HEK293 (cell line): Measurements from ENCODE around the gene ARV1.

Source experiments
- EGR2 ChIP-seq: fragments of 450-650 bp; formaldehyde crosslinking; IDR thresholded peaks from 2 replicates; pipeline ENCODE4 v1.5.1; 2016; ENCODE audit warnings: low read depth, missing biosample characterization, missing genetic modification characterization
- ELK4 ChIP-seq: IDR thresholded peaks from 2 replicates; pipeline ENCODE4 v1.6.1; 2011; ENCODE audit warnings: mild to moderate bottlenecking, low read depth, low read length, borderline replicate concordance
- GLIS1 ChIP-seq: fragments of 450-650 bp; formaldehyde crosslinking; IDR thresholded peaks from 2 replicates; pipeline ENCODE4 v1.5.1; 2016; ENCODE audit warnings: missing biosample characterization, missing genetic modification characterization
- HOXA7 ChIP-seq: sonication (generic); formaldehyde crosslinking; IDR thresholded peaks from 2 replicates; pipeline ENCODE4 v1.8.1; 2022; ENCODE audit warnings: missing genetic modification reagents, borderline replicate concordance
- OVOL3 ChIP-seq: fragments of 450-650 bp; formaldehyde crosslinking; IDR thresholded peaks from 2 replicates; pipeline ENCODE4 v1.5.1; 2016; ENCODE audit warnings: missing biosample characterization, missing genetic modification characterization
- PATZ1 ChIP-seq: fragments of 450-650 bp; formaldehyde crosslinking; IDR thresholded peaks from 2 replicates; pipeline ENCODE4 v1.5.1; 2016; ENCODE audit warnings: missing biosample characterization, missing genetic modification characterization
- SCRT1 ChIP-seq: fragments of 450-650 bp; formaldehyde crosslinking; IDR thresholded peaks from 2 replicates; pipeline ENCODE4 v1.5.1; 2016; ENCODE audit warnings: missing biosample characterization, missing genetic modification characterization, borderline replicate concordance
- SP2 ChIP-seq: fragments of 450-650 bp; formaldehyde crosslinking; IDR thresholded peaks from 2 replicates; pipeline ENCODE4 v1.5.1; 2016; ENCODE audit warnings: missing biosample characterization, missing genetic modification characterization
- WT1 ChIP-seq: fragments of 450-650 bp; formaldehyde crosslinking; IDR thresholded peaks from 2 replicates; pipeline ENCODE4 v1.5.1; 2016; ENCODE audit warnings: missing biosample characterization, missing genetic modification characterization
- YY1 ChIP-seq: fragments of 450-650 bp; formaldehyde crosslinking; IDR thresholded peaks from 2 replicates; pipeline ENCODE4 v1.5.1; 2018; ENCODE audit warnings: missing biosample characterization, missing genetic modification characterization
- ZBTB48 ChIP-seq: fragments of 450-650 bp; formaldehyde crosslinking; IDR thresholded peaks from 2 replicates; pipeline ENCODE4 v1.5.1; 2016; ENCODE audit warnings: missing biosample characterization, missing genetic modification characterization
- ZBTB6 ChIP-seq: fragments of 450-650 bp; formaldehyde crosslinking; IDR thresholded peaks from 2 replicates; pipeline ENCODE4 v1.5.1; 2017; ENCODE audit warnings: missing biosample characterization, missing genetic modification characterization
- ZBTB8A ChIP-seq: fragments of 450-650 bp; formaldehyde crosslinking; IDR thresholded peaks from 2 replicates; pipeline ENCODE4 v1.5.1; 2016; ENCODE audit warnings: missing biosample characterization, missing genetic modification characterization
- ZFP41 ChIP-seq: fragments of 450-650 bp; formaldehyde crosslinking; IDR thresholded peaks from 2 replicates; pipeline ENCODE4 v1.5.1; 2016; ENCODE audit warnings: missing biosample characterization, missing genetic modification characterization, borderline replicate concordance
- ZIC2 ChIP-seq: fragments of 450-650 bp; formaldehyde crosslinking; IDR thresholded peaks from 2 replicates; pipeline ENCODE4 v1.5.1; 2016; ENCODE audit warnings: missing biosample characterization, missing genetic modification characterization
- ZNF10 ChIP-seq: fragments of 450-650 bp; formaldehyde crosslinking; IDR thresholded peaks from 2 replicates; pipeline ENCODE4 v1.5.1; 2017; ENCODE audit warnings: missing biosample characterization, missing genetic modification characterization
- ZNF155 ChIP-seq: fragments of 450-650 bp; formaldehyde crosslinking; IDR thresholded peaks from 2 replicates; pipeline ENCODE4 v1.5.1; 2016; ENCODE audit warnings: missing biosample characterization, missing genetic modification characterization
- ZNF214 ChIP-seq: fragments of 450-650 bp; formaldehyde crosslinking; IDR thresholded peaks from 2 replicates; pipeline ENCODE4 v1.5.1; 2017; ENCODE audit warnings: missing biosample characterization, mild to moderate bottlenecking, missing genetic modification characterization, borderline replicate concordance
- ZNF324 ChIP-seq: fragments of 450-650 bp; formaldehyde crosslinking; IDR thresholded peaks from 2 replicates; pipeline ENCODE4 v1.5.1; 2016; ENCODE audit warnings: missing biosample characterization, missing genetic modification characterization
- ZNF366 ChIP-seq: fragments of 450-650 bp; formaldehyde crosslinking; conservative IDR thresholded peaks from 2 replicates; pipeline ENCODE4 v1.5.1; 2016; ENCODE audit warnings: missing biosample characterization, missing genetic modification characterization
- ZNF555 ChIP-seq: fragments of 450-650 bp; formaldehyde crosslinking; conservative IDR thresholded peaks from 2 replicates; pipeline ENCODE4 v1.5.1; 2017; ENCODE audit warnings: missing biosample characterization, mild to moderate bottlenecking, missing genetic modification characterization, inconsistent platforms
- ZNF624 ChIP-seq: fragments of 450-650 bp; formaldehyde crosslinking; IDR thresholded peaks from 2 replicates; pipeline ENCODE4 v1.5.1; 2017; ENCODE audit warnings: missing biosample characterization, missing genetic modification characterization
- ZSCAN18 ChIP-seq: fragments of 450-650 bp; formaldehyde crosslinking; IDR thresholded peaks from 2 replicates; pipeline ENCODE4 v1.5.1; 2016; ENCODE audit warnings: missing biosample characterization, missing genetic modification characterization
- TF ChIP-seq, protein P1 (sequence below): fragments of 450-650 bp; formaldehyde crosslinking; IDR thresholded peaks from 2 replicates; pipeline ENCODE4 v1.5.1; 2016; ENCODE audit warnings: missing biosample characterization, missing genetic modification characterization
- TF ChIP-seq, protein P2 (sequence below): fragments of 450-650 bp; formaldehyde crosslinking; IDR thresholded peaks from 2 replicates; pipeline ENCODE4 v1.5.1; 2016; ENCODE audit warnings: missing biosample characterization, missing genetic modification characterization
- TF ChIP-seq, protein P3 (sequence below): fragments of 450-650 bp; formaldehyde crosslinking; IDR thresholded peaks from 2 replicates; pipeline ENCODE4 v1.5.1; 2016; ENCODE audit warnings: missing biosample characterization, missing genetic modification characterization
- TF ChIP-seq, protein P4 (sequence below): fragments of 450-650 bp; formaldehyde crosslinking; IDR thresholded peaks from 2 replicates; pipeline ENCODE4 v1.5.1; 2016; ENCODE audit warnings: missing biosample characterization, missing genetic modification characterization

ARV1 gene

GRCh38 chr1:231040800-231041718 is 62.2 kb downstream of the ARV1 start (continued):
- TF ChIP-seq, protein P1, sequence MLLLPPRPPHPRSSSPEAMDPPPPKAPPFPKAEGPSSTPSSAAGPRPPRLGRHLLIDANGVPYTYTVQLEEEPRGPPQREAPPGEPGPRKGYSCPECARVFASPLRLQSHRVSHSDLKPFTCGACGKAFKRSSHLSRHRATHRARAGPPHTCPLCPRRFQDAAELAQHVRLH (tag by site-specific recombination) = no peak
- TF ChIP-seq HOXA7 (no peak), ZFP41 (no peak), ZBTB8A (tag by site-specific recombination) (no peak), ZNF214 (no peak), ZNF366 (tag by site-specific recombination) (0 out of 2 replicates have a peak, but pooled peaks have one; percentile 38), ZBTB6 (tag by site-specific recombination) (no peak), ZNF555 (no peak), SCRT1 (tag by site-specific recombination) (no peak), ZNF10 (tag by site-specific recombination) (no peak), PATZ1 (tag by site-specific recombination) (peak; percentile 51), OVOL3 (peak; percentile 58; the same call in 1 of the 2 replicates), ZNF624 (tag by site-specific recombination) (no peak), ZSCAN18 (no peak), SP2 (peak; percentile 79), ZNF155 (tag by site-specific recombination) (no peak), ZBTB48 (tag by site-specific recombination) (peak; percentile 84), GLIS1 (tag by site-specific recombination) (peak; percentile 99), WT1 (peak; percentile 70; the same call in 1 of the 2 replicates), ZIC2 (tag by site-specific recombination) (peak; percentile 97), ZNF324 (no peak), ELK4 (no peak), YY1 (no peak; the same call in 1 of the 2 replicates), EGR2 (peak; percentile 98)
- TF ChIP-seq, protein P2, sequence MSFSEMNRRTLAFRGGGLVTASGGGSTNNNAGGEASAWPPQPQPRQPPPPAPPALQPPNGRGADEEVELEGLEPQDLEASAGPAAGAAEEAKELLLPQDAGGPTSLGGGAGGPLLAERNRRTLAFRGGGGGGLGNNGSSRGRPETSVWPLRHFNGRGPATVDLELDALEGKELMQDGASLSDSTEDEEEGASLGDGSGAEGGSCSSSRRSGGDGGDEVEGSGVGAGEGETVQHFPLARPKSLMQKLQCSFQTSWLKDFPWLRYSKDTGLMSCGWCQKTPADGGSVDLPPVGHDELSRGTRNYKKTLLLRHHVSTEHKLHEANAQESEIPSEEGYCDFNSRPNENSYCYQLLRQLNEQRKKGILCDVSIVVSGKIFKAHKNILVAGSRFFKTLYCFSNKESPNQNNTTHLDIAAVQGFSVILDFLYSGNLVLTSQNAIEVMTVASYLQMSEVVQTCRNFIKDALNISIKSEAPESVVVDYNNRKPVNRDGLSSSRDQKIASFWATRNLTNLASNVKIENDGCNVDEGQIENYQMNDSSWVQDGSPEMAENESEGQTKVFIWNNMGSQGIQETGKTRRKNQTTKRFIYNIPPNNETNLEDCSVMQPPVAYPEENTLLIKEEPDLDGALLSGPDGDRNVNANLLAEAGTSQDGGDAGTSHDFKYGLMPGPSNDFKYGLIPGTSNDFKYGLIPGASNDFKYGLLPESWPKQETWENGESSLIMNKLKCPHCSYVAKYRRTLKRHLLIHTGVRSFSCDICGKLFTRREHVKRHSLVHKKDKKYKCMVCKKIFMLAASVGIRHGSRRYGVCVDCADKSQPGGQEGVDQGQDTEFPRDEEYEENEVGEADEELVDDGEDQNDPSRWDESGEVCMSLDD (tag by site-specific recombination) = no peak; the same call in 1 of the 2 replicates
- TF ChIP-seq, protein P3, sequence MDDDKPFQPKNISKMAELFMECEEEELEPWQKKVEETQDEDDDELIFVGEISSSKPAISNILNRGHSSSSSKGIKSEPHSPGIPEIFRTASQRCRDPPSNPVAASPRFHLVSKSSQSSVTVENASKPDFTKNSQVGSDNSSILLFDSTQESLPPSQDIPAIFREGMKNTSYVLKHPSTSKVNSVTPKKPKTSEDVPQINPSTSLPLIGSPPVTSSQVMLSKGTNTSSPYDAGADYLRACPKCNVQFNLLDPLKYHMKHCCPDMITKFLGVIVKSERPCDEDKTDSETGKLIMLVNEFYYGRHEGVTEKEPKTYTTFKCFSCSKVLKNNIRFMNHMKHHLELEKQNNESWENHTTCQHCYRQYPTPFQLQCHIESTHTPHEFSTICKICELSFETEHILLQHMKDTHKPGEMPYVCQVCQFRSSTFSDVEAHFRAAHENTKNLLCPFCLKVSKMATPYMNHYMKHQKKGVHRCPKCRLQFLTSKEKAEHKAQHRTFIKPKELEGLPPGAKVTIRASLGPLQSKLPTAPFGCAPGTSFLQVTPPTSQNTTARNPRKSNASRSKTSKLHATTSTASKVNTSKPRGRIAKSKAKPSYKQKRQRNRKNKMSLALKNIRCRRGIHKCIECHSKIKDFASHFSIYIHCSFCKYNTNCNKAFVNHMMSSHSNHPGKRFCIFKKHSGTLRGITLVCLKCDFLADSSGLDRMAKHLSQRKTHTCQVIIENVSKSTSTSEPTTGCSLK (tag by site-specific recombination) = no peak
- TF ChIP-seq, protein P4, sequence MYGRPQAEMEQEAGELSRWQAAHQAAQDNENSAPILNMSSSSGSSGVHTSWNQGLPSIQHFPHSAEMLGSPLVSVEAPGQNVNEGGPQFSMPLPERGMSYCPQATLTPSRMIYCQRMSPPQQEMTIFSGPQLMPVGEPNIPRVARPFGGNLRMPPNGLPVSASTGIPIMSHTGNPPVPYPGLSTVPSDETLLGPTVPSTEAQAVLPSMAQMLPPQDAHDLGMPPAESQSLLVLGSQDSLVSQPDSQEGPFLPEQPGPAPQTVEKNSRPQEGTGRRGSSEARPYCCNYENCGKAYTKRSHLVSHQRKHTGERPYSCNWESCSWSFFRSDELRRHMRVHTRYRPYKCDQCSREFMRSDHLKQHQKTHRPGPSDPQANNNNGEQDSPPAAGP (tag by site-specific recombination) = no peak
